OCI-LY7 (cell line): Measurements from ENCODE around the gene CDYL. TPM values are rescaled to one million over a fixed set of nuclear protein-coding genes. Genes with fewer than 3 reads are reported as not detected.

Experiments used
- BruUV-seq: library from RNA; stranded (reverse); fragments of 400-500 nt; replicated peaks from 2 replicates; lab custom pipeline; 2021; lab: Mats Ljungman, UMichigan
- CTCF ChIA-PET: fragments of 300-600 bp; sonication (Branson Sonifier 250); formaldehyde crosslinking; loops from one replicate; lab custom pipeline; 2022; ENCODE audit warnings: antibody characterized with exemption; ENCODE audit not compliant: unreplicated experiment; lab: Charles Lee
- POLR2A ChIA-PET: fragments of 300-600 bp; sonication (Branson Sonifier 250); formaldehyde crosslinking; loops from one replicate; lab custom pipeline; 2022; ENCODE audit warnings: antibody characterized with exemption; lab: Charles Lee
- DNase-seq: peaks from one replicate; pipeline ENCODE4 v3.0.0-alpha.2; 2015; ENCODE audit warnings: low spot score
- H2AFZ ChIP-seq: fragments of 200-600 bp; sonication (generic), shearing (Covaris generic); 2 replicates; pipeline ENCODE4 v1.6.1; 2014; ENCODE audit warnings: mild to moderate bottlenecking, antibody characterized with exemption, low read length, moderate library complexity
- H3K27ac ChIP-seq: fragments of 200-600 bp; sonication (generic); 2 replicates; pipeline ENCODE4 v1.5.1; 2014; ENCODE audit warnings: mixed run types, low read depth, mild to moderate bottlenecking, moderate library complexity, low read length, inconsistent platforms; ENCODE audit not compliant: poor library complexity, severe bottlenecking
- H3K36me3 ChIP-seq: fragments of 200-600 bp; sonication (generic); 2 replicates; pipeline ENCODE4 v1.6.1; 2014; ENCODE audit warnings: mild to moderate bottlenecking, antibody characterized with exemption, low read length, moderate library complexity, mixed read lengths; ENCODE audit not compliant: insufficient read depth
- H3K4me1 ChIP-seq: fragments of 200-600 bp; sonication (generic); 2 replicates; pipeline ENCODE4 v1.5.1; 2014; ENCODE audit warnings: mild to moderate bottlenecking, low read length; ENCODE audit not compliant: insufficient read depth, poor library complexity, severe bottlenecking
- H3K4me2 ChIP-seq: fragments of 200-600 bp; sonication (generic); 2 replicates; pipeline ENCODE4 v1.6.1; 2014; ENCODE audit warnings: mild to moderate bottlenecking, low read length
- H3K4me3 ChIP-seq: fragments of 200-600 bp; sonication (generic); 2 replicates; pipeline ENCODE4 v1.5.1; 2014; ENCODE audit warnings: mild to moderate bottlenecking, low read depth, low read length; ENCODE audit not compliant: poor library complexity, severe bottlenecking
- H3K79me2 ChIP-seq: fragments of 200-600 bp; sonication (generic); 2 replicates; pipeline ENCODE4 v1.6.1; 2016; ENCODE audit warnings: low read depth, mild to moderate bottlenecking, low read length, moderate library complexity, mixed read lengths; ENCODE audit not compliant: insufficient read depth
- H3K9me2 ChIP-seq: fragments of 200-600 bp; sonication (generic); 2 replicates; pipeline ENCODE4 v1.6.1; 2016; ENCODE audit warnings: mild to moderate bottlenecking, low read length, mixed read lengths; ENCODE audit not compliant: insufficient read depth
- H3K9me3 ChIP-seq: fragments of 200-600 bp; sonication (generic); 2 replicates; pipeline ENCODE4 v1.6.1; 2014; ENCODE audit warnings: mild to moderate bottlenecking, mixed run types, low read length, mixed read lengths
- H4K20me1 ChIP-seq: fragments of 200-600 bp; sonication (generic); 2 replicates; pipeline ENCODE4 v1.6.1; 2014; ENCODE audit warnings: mild to moderate bottlenecking, antibody characterized with exemption, low read length, moderate library complexity, mixed read lengths; ENCODE audit not compliant: insufficient read depth
- CTCF ChIP-seq: fragments of 200-600 bp; sonication (generic); conservative IDR thresholded peaks from 2 replicates; pipeline ENCODE4 v1.5.1; 2014; ENCODE audit warnings: mild to moderate bottlenecking, antibody characterized with exemption, low read length, moderate library complexity, mixed read lengths
- EZH2phosphoT487 ChIP-seq: fragments of 200-600 bp; sonication (generic); IDR thresholded peaks from 2 replicates; pipeline ENCODE4 v1.6.1; 2018; ENCODE audit warnings: low read depth, borderline replicate concordance, mild to moderate bottlenecking, mixed run types, antibody characterized with exemption, low read length, moderate library complexity, mixed read lengths
- intact Hi-C: fragments of 100-400 bp; cut with micrococcal nuclease; formaldehyde crosslinking; loops from one replicate; pipeline ENCODE4 v1.10.0; 2022; ENCODE audit not compliant: unreplicated experiment
- total RNA-seq, 2 experiments: library from RNA; depleted of rRNA in 1 of 2; stranded (reverse); fragments of >200 nt in 1 of 2; shearing (Covaris generic) in 1 of 2; gene quantifications; 2 replicates each; pipeline ENCODE4 v1.2.3, GENCODE V29; 2014 to 2022

Gene CDYL
- total RNA-seq, 2 experiments from 2014 or later = 33.6 to 76.4 TPM

GRCh38 chr6:4801491-4802110, 25.4 kb downstream of the CDYL start:
- Histone ChIP-seq H3K4me3 (no peak overlapping the region), H4K20me1 (peaks cover 37% of the 10 kb centered on the region), H3K79me2 (peaks cover 87% of the 10 kb centered on the region), H3K4me1 (peaks cover 34% of the 10 kb centered on the region), H2AFZ (no peak overlapping the region), H3K9me2 (no peaks in the 10 kb centered on the region), H3K27ac (no peak overlapping the region), H3K36me3 (peaks cover 6% of the 10 kb centered on the region; the same call in 1 of the 2 replicates), H3K4me2 (peak overlapping the region; percentile 70), H3K9me3 (peaks cover 32% of the 10 kb centered on the region)
- DNase-seq = no peak
- BruUV-seq = no TSS peak
- intact Hi-C loops = loop anchor here (5.0 kb wide), 1 partner anchor 81 kb away; no protein-coding TSS in a partner anchor
- ChIA-PET CTCF (interaction anchor here (1.6 kb wide), 1 partner anchor 11 kb away, joined by 8 read pairs; no protein-coding TSS in a partner anchor), POLR2A (interaction anchor here (0.9 to 4.5 kb wide), 11 partner anchors 10 to 83 kb away, joined by 3 to 19 read pairs (median 6); partner anchors contain the start of gene CDYL)
- TF ChIP-seq EZH2phosphoT487 = no peak
- TF ChIP-seq CTCF = no peak

- intact Hi-C loops = loop anchor here (5.0 kb wide), 1 partner anchor 80 kb away; no protein-coding TSS in a partner anchor
- no TSS peak for BruUV-seq
- DNase-seq = peak; percentile 57
- no peaks in the 10 kb centered on the region for H3K9me2 ChIP-seq
- H3K27ac ChIP-seq = peak overlapping the region; percentile 41
- POLR2A ChIA-PET = interaction anchor here (0.7 to 4.5 kb wide), 12 partner anchors 9 to 82 kb away, joined by 3 to 19 read pairs (median 5); partner anchors contain the start of gene CDYL
- H3K4me2 ChIP-seq = peak overlapping the region; percentile 70
- peaks cover 34% of the 10 kb centered on the region for H3K4me1 ChIP-seq
- CTCF ChIA-PET = interaction anchor here (1.6 kb wide), 1 partner anchor 12 kb away, joined by 8 read pairs; no protein-coding TSS in a partner anchor
- TF ChIP-seq CTCF (no peak), EZH2phosphoT487 (no peak)
- H3K79me2 ChIP-seq = peaks cover 85% of the 10 kb centered on the region
- H4K20me1 ChIP-seq = peaks cover 37% of the 10 kb centered on the region
- H3K9me3 ChIP-seq = peaks cover 32% of the 10 kb centered on the region
- peaks cover 6% of the 10 kb centered on the region; the same call in 1 of the 2 replicates for H3K36me3 ChIP-seq
- peak overlapping the region; percentile 24 for H3K4me3 ChIP-seq
- H2AFZ ChIP-seq = no peak overlapping the region
These were observed 26.2 kb downstream of the CDYL start for GRCh38 chr6:4802312-4802935.
